Ishikawa (cell line): Measurements from ENCODE around the gene OR2M5.

Experiments
- CEBPB ChIP-seq: IDR thresholded peaks from 2 replicates; pipeline ENCODE4 v1.6.1; 2012
- CREB1 ChIP-seq: IDR thresholded peaks from 2 replicates; pipeline ENCODE4 v1.6.1; 2012; ENCODE audit warnings: low read depth
- EGR1 ChIP-seq: IDR thresholded peaks from 2 replicates; pipeline ENCODE4 v1.6.1; 2012
- EP300 ChIP-seq: IDR thresholded peaks from 2 replicates; pipeline ENCODE4 v1.6.1; 2012; ENCODE audit warnings: borderline replicate concordance
- FOXM1 ChIP-seq: IDR thresholded peaks from 2 replicates; pipeline ENCODE4 v1.6.1; 2012; ENCODE audit warnings: low read depth, borderline replicate concordance
- NFIC ChIP-seq: IDR thresholded peaks from 2 replicates; pipeline ENCODE4 v1.6.1; 2012
- RAD21 ChIP-seq: IDR thresholded peaks from 2 replicates; pipeline ENCODE4 v1.6.1; 2012; ENCODE audit warnings: low read depth
- TAF1 ChIP-seq: IDR thresholded peaks from 2 replicates; pipeline ENCODE4 v1.6.1; 2012; ENCODE audit warnings: low read depth, mild to moderate bottlenecking
- TCF12 ChIP-seq: IDR thresholded peaks from 2 replicates; pipeline ENCODE4 v1.6.1; 2012; ENCODE audit warnings: low read depth
- TEAD4 ChIP-seq: IDR thresholded peaks from 2 replicates; pipeline ENCODE4 v1.6.1; 2012
- YY1 ChIP-seq: IDR thresholded peaks from 2 replicates; pipeline ENCODE4 v1.6.1; 2012; ENCODE audit warnings: low read depth
- ZBTB7A ChIP-seq: IDR thresholded peaks from 2 replicates; pipeline ENCODE4 v1.6.1; 2012; ENCODE audit warnings: low read depth
- TF ChIP-seq, protein P1 (sequence below): IDR thresholded peaks from 2 replicates; pipeline ENCODE4 v1.6.1; 2012; ENCODE audit warnings: low read depth, mild to moderate bottlenecking
- TF ChIP-seq, protein P2 (sequence below): IDR thresholded peaks from 2 replicates; pipeline ENCODE4 v1.6.1; 2012
- TF ChIP-seq, protein P3 (sequence below): IDR thresholded peaks from 2 replicates; pipeline ENCODE4 v1.6.1; 2012

The OR2M5 gene

DNA sequence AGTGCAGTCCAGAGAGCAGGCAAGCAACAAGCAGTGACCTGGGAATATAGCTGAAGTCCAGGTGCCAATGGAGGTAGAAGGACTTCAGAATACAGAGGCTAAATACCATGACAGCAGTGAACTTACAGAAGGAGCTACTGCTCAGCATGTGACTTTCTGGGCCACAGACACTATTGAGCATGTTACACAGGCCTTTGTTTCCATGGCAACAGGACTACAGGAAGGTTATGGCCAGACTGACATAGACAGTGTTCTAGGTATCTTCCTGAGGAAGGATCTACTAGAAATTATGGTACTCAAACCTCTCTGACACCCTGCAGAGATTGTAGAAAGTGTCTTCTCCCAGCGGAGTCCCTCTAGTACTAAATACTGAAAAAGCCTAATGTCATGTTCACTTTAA, 11.0 kb downstream of the OR2M5 start:
- TF ChIP-seq RAD21 (no peak), CREB1 (no peak), CEBPB (no peak), NFIC (no peak), EP300 (no peak), TAF1 (no peak), TCF12 (no peak), EGR1 (no peak), TEAD4 (no peak), ZBTB7A (no peak), YY1 (no peak)
- TF ChIP-seq, protein P1, sequence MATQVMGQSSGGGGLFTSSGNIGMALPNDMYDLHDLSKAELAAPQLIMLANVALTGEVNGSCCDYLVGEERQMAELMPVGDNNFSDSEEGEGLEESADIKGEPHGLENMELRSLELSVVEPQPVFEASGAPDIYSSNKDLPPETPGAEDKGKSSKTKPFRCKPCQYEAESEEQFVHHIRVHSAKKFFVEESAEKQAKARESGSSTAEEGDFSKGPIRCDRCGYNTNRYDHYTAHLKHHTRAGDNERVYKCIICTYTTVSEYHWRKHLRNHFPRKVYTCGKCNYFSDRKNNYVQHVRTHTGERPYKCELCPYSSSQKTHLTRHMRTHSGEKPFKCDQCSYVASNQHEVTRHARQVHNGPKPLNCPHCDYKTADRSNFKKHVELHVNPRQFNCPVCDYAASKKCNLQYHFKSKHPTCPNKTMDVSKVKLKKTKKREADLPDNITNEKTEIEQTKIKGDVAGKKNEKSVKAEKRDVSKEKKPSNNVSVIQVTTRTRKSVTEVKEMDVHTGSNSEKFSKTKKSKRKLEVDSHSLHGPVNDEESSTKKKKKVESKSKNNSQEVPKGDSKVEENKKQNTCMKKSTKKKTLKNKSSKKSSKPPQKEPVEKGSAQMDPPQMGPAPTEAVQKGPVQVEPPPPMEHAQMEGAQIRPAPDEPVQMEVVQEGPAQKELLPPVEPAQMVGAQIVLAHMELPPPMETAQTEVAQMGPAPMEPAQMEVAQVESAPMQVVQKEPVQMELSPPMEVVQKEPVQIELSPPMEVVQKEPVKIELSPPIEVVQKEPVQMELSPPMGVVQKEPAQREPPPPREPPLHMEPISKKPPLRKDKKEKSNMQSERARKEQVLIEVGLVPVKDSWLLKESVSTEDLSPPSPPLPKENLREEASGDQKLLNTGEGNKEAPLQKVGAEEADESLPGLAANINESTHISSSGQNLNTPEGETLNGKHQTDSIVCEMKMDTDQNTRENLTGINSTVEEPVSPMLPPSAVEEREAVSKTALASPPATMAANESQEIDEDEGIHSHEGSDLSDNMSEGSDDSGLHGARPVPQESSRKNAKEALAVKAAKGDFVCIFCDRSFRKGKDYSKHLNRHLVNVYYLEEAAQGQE = no peak
- TF ChIP-seq, protein P2, sequence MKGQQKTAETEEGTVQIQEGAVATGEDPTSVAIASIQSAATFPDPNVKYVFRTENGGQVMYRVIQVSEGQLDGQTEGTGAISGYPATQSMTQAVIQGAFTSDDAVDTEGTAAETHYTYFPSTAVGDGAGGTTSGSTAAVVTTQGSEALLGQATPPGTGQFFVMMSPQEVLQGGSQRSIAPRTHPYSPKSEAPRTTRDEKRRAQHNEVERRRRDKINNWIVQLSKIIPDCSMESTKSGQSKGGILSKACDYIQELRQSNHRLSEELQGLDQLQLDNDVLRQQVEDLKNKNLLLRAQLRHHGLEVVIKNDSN = no peak

DNA sequence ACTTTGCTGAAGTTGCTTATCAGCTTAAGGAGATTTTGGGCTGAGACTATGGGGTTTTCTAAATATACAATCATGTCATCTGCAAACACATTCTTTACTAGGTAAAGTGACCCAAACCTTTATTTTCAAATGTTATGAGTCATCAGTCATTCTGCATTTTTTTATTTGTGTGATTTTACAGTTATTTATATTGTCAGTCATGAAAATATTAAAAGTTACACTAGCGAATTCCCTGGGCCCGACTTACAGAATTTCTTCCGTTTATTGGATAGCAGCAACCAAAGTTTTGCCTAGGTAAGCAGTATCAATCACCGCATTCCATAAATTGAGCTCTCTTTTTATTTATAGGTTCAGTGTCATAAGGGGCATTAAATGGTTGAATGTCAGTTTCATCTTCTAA, 13.8 kb downstream of the OR2M5 start:
- TF ChIP-seq YY1 (no peak), FOXM1 (no peak), TAF1 (no peak), RAD21 (no peak)

DNA sequence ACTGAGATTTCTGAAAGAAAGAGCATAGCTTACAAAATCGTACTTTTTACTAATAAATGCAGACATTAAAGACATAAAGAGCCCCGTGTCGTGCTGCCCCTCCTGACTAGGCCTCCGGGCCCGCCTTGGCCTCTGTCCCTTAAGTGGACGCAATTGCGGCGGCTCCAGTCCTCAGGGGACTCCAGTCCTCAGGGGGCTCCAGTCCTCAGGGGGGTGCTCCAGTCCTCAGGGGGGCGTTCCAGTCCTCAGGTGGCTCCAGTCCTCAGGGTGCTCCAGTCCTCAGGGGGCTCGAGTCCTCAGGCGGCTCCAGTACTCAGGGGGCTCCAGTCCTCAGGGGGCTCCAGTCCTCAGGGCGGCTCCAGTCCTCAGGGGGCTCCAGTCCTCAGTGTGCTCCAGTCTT, 19.1 kb downstream of the OR2M5 start:
- TF ChIP-seq, protein P2 = no peak
- TF ChIP-seq YY1 = no peak
- TF ChIP-seq EP300 = no peak
- no peak for TF ChIP-seq TCF12
- no peak for TF ChIP-seq FOXM1
- no peak for TF ChIP-seq RAD21
- no peak for TF ChIP-seq NFIC
- TF ChIP-seq EGR1 = no peak
- no peak for TF ChIP-seq TAF1
- TF ChIP-seq, protein P3, sequence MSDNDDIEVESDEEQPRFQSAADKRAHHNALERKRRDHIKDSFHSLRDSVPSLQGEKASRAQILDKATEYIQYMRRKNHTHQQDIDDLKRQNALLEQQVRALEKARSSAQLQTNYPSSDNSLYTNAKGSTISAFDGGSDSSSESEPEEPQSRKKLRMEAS = no peak
- no peak for TF ChIP-seq CEBPB
- no peak for TF ChIP-seq TEAD4
- TF ChIP-seq CREB1 = no peak
- TF ChIP-seq ZBTB7A = no peak
- TF ChIP-seq, protein P1 = no peak

DNA sequence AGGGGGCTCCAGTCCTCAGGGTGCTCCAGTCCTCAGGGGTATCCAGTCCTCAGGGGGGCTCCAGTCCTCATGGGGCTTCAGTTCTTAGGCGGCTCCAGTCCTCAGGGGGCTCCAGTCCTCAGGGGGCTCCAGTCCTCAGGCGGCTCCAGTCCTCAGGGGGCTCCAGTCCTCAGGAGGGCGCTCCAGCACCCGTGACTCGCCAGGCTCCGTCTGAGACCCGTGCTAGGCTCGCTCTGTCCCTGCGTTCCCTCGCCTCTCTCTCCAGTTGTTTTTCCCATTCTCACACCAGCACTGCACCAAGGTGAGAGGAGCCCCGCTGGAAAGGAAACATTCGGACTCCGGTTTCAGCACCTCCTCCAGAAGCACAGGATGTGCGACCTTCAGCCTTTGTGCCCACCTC, 20.2 kb downstream of the OR2M5 start:
- TF ChIP-seq RAD21 (no peak), CEBPB (no peak), CREB1 (no peak), TAF1 (no peak), FOXM1 (no peak)
- TF ChIP-seq, protein P3 = no peak

DNA sequence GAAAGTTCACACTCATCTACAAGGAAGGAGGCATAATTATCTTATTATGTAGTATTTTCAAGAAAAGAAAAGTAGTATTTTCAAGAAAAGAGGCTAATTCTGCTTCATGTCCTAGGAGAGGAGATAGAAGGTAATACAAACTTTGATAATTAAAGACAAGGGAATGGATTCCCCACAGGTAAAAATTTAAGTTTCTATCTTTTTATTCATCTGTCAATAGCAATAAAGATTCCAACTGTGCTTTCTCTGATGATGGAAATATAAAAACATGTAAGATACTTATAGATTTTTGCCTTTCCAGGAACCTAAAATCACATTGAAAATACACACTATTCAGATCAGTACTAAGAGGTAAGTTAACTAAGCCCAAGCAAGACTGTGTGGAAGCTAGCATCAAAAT, 29.6 kb downstream of the OR2M5 start, which contains the start of gene OR2M2:
TSS of gene OR2M2 (plus strand) at position 301 of the 400 bp plus-strand sequence. CDS start 5,165 bp downstream, outside the sequence.
- TF ChIP-seq NFIC = no peak
- no peak for TF ChIP-seq TEAD4
- no peak for TF ChIP-seq TAF1
- no peak for TF ChIP-seq CEBPB
- no peak for TF ChIP-seq EGR1

DNA sequence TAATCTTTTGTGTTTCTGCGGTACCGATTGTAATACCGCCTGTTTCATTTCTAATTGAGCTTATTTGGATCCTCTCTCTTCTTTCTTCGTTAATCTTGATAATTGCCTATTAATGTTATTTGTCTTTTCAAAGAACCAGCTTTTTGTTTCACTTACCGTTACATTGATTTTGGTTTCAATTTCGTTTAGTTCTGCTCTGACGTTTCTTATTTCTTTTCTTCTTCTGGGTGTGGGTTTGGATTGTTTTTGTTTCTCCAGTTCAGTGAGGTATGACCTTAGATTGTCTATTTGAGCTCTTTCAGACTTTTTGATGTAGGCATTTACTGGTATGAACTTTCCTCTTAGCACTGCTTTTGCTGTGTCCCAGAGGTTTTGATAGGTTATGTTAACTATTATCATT, 39.0 kb downstream of the OR2M5 start:
- TF ChIP-seq TEAD4 = no peak
- TF ChIP-seq TCF12 = no peak
- TF ChIP-seq, protein P3 = no peak
- TF ChIP-seq YY1 = no peak
- no peak for TF ChIP-seq FOXM1
- TF ChIP-seq TAF1 = no peak
- no peak for TF ChIP-seq CREB1
- TF ChIP-seq, protein P2 = no peak
- TF ChIP-seq EGR1 = no peak
- no peak for TF ChIP-seq EP300
- TF ChIP-seq RAD21 = no peak
